Stimulated activated CD8-positive, alpha-beta memory T cell treated with anti-CD3 and anti-CD28 coated beads, Interleukin-4, amount 100 ng/mL, for 24 hours (primary cell): ENCODE data around the gene SMYD3.

ENCODE experiments used
- DNase-seq: peaks from one replicate; pipeline ENCODE4 v3.0.0-alpha.2; 2020; ENCODE audit warnings: low read depth

SMYD3 gene

GRCh38 chr1:246146804-246147523, 360.1 kb downstream of the SMYD3 start:
- DNase-seq: no peak

GRCh38 chr1:246145900-246146299, 361.2 kb downstream of the SMYD3 start:
- no peak for DNase-seq

- no peak for DNase-seq
Measured at GRCh38 chr1:246144931-246145330, 362.1 kb downstream of the SMYD3 start.

- DNase-seq: no peak
Measured at GRCh38 chr1:246142320-246142893, 364.7 kb downstream of the SMYD3 start.

- DNase-seq: no peak
Measured at GRCh38 chr1:246141306-246141705, 365.8 kb downstream of the SMYD3 start.

- DNase-seq: no peak
Measured at GRCh38 chr1:246139745-246140182, 367.3 kb downstream of the SMYD3 start.

GRCh38 chr1:246138781-246139180, 368.3 kb downstream of the SMYD3 start:
- DNase-seq: no peak

- DNase-seq: no peak
Measured at GRCh38 chr1:246136477-246136876, 370.6 kb downstream of the SMYD3 start.

GRCh38 chr1:246134789-246135188, 372.3 kb downstream of the SMYD3 start:
- DNase-seq: no peak

- no peak for DNase-seq
Measured at GRCh38 chr1:246131095-246131494, 376.0 kb downstream of the SMYD3 start.

- no peak for DNase-seq
Measured at GRCh38 chr1:246128494-246129069, 378.5 kb downstream of the SMYD3 start.

GRCh38 chr1:246126580-246126979, 380.5 kb downstream of the SMYD3 start:
- no peak for DNase-seq

- DNase-seq: no peak
Measured at GRCh38 chr1:246122071-246122470, 385.0 kb downstream of the SMYD3 start.

- DNase-seq: no peak
Measured at GRCh38 chr1:246121533-246121932, 385.5 kb downstream of the SMYD3 start.

GRCh38 chr1:246117066-246117791, 389.9 kb downstream of the SMYD3 start:
- DNase-seq: no peak

GRCh38 chr1:246114369-246114768, 392.7 kb downstream of the SMYD3 start:
- no peak for DNase-seq

GRCh38 chr1:246113555-246114095, 393.5 kb downstream of the SMYD3 start:
- DNase-seq: no peak

GRCh38 chr1:246111570-246111969, 395.5 kb downstream of the SMYD3 start:
- no peak for DNase-seq

GRCh38 chr1:246110343-246111219, 396.5 kb downstream of the SMYD3 start:
- no peak for DNase-seq

- DNase-seq: no peak
Measured at GRCh38 chr1:246108278-246108925, 398.7 kb downstream of the SMYD3 start.
